HCT116 (cell line): ENCODE results near the gene NCF4. TPM values are rescaled to one million over a fixed set of nuclear protein-coding genes. Genes with fewer than 3 reads are reported as not detected.

Experiments
- ATAC-seq: fragments of 200-7000 bp; cut with Tn5 transposase; 2 replicates; pipeline ENCODE4 v1.9.1; 2020; ENCODE audit warnings: mild to moderate bottlenecking, moderate library complexity
- BruUV-seq: library from RNA; stranded (reverse); fragments of 400-500 nt; replicated peaks from 2 replicates; lab custom pipeline; 2021; lab: Mats Ljungman, UMichigan
- CTCF ChIA-PET: fragments of 300-600 bp; sonication (Branson Sonifier 250); formaldehyde crosslinking; loops from one replicate; lab custom pipeline; 2021; ENCODE audit warnings: antibody characterized with exemption; lab: Charles Lee
- POLR2A ChIA-PET: fragments of 300-600, 350-600 bp; sonication (Branson Sonifier 250); formaldehyde crosslinking; loops from one replicate; lab custom pipeline; 2021; ENCODE audit warnings: antibody characterized with exemption; lab: Charles Lee
- RAD21 ChIA-PET, 2 experiments: fragments of 300-600 bp; sonication (Branson Sonifier 250); formaldehyde crosslinking; loops; one replicate each; lab custom pipeline; 2023; ENCODE audit warnings: low total read pairs in 2 of 2; ENCODE audit not compliant: uncharacterized antibody in 2 of 2, unreplicated experiment in 2 of 2, low non-redundant PET in 1 of 2; lab: Charles Lee
- DNase-seq: peaks from one replicate; pipeline ENCODE4 v3.0.0-alpha.2; 2010; ENCODE audit warnings: low read depth, low spot score
- H2AFZ ChIP-seq: fragments of 200-600 bp; shearing (Covaris generic), sonication (generic); 2 replicates; pipeline ENCODE4 v1.6.1; 2017; ENCODE audit warnings: low read depth, mixed run types, mixed read lengths, antibody characterized with exemption, low read length; ENCODE audit not compliant: poor library complexity, severe bottlenecking
- H3K27ac ChIP-seq: 2 replicates; pipeline ENCODE4 v1.5.1; 2012; ENCODE audit warnings: low read depth, low read length
- H3K27me3 ChIP-seq: fragments of 200-600 bp; sonication (generic); 2 replicates; pipeline ENCODE4 v1.6.1; 2016; ENCODE audit warnings: mixed run types, low read length, mixed read lengths; ENCODE audit not compliant: insufficient read depth
- H3K36me3 ChIP-seq, 2 experiments: fragments of 200-500 bp in 1 of 2; fragments of 200-600 bp in 1 of 2; sonication (Bioruptor generic) in 1 of 2; sonication (generic) in 1 of 2; 2 replicates each; pipeline versions ENCODE4 v1.5.1 to v1.6.1; 2014 to 2016; ENCODE audit warnings: low read length in 2 of 2, inconsistent platforms in 1 of 2, mixed read lengths in 1 of 2, mixed run types in 1 of 2; ENCODE audit not compliant: insufficient read depth in 2 of 2, control insufficient read depth in 1 of 2
- H3K4me1 ChIP-seq, 2 experiments: fragments of 200-600 bp in 1 of 2; sonication (generic) in 1 of 2; 2 replicates each; pipeline versions ENCODE4 v1.5.1 to v1.6.1; 2012 to 2017; ENCODE audit warnings: low read length in 2 of 2, inconsistent platforms in 1 of 2, mild to moderate bottlenecking in 1 of 2, mixed read lengths in 1 of 2, mixed run types in 1 of 2, moderate library complexity in 1 of 2; ENCODE audit not compliant: insufficient read depth in 2 of 2, control insufficient read depth in 1 of 2
- H3K4me2 ChIP-seq: fragments of 200-600 bp; sonication (generic); 2 replicates; pipeline ENCODE4 v1.6.1; 2017; ENCODE audit warnings: mixed run types, low read length, mixed read lengths
- H3K4me3 ChIP-seq, 2 experiments: fragments of 200-600 bp in 1 of 2; sonication (generic) in 1 of 2; replicated peaks in 1 of 2; 2 replicates each; pipeline ENCODE4 v1.5.1; 2011 to 2016; ENCODE audit warnings: low read length in 2 of 2, control low read depth in 1 of 2, low read depth in 1 of 2, mild to moderate bottlenecking in 1 of 2, mixed read lengths in 1 of 2, mixed run types in 1 of 2
- H3K79me2 ChIP-seq: fragments of 200-600 bp; sonication (generic); 2 replicates; pipeline ENCODE4 v1.6.1; 2017; ENCODE audit warnings: mild to moderate bottlenecking, mixed run types, low read length, moderate library complexity, mixed read lengths; ENCODE audit not compliant: insufficient read depth
- H3K9ac ChIP-seq: fragments of 200-600 bp; sonication (generic); 2 replicates; pipeline ENCODE4 v1.6.1; 2016; ENCODE audit warnings: low read length, mixed read lengths
- H3K9me2 ChIP-seq: fragments of 200-600 bp; sonication (generic), shearing (Covaris generic); 2 replicates; pipeline ENCODE4 v1.6.1; 2017; ENCODE audit warnings: mixed run types, mild to moderate bottlenecking, moderate library complexity; ENCODE audit not compliant: insufficient read depth
- H3K9me3 ChIP-seq, 2 experiments: fragments of 200-500 bp in 1 of 2; fragments of 200-600 bp in 1 of 2; sonication (Bioruptor generic) in 1 of 2; sonication (generic) in 1 of 2; 2 replicates each; pipeline ENCODE4 v1.6.1; 2014 to 2017; ENCODE audit warnings: low read length in 2 of 2, mixed read lengths in 2 of 2, inconsistent platforms in 1 of 2, low read depth in 1 of 2, mild to moderate bottlenecking in 1 of 2, mixed run types in 1 of 2, moderate library complexity in 1 of 2; ENCODE audit not compliant: control insufficient read depth in 1 of 2, insufficient read depth in 1 of 2
- H4K20me1 ChIP-seq: fragments of 200-600 bp; sonication (generic), shearing (Covaris generic); 2 replicates; pipeline ENCODE4 v1.6.1; 2017; ENCODE audit warnings: mixed run types, mild to moderate bottlenecking, moderate library complexity; ENCODE audit not compliant: insufficient read depth
- CBX3 ChIP-seq: IDR thresholded peaks from 2 replicates; pipeline ENCODE4 v1.6.1; 2012; ENCODE audit warnings: low read depth
- CEBPB ChIP-seq: IDR thresholded peaks from 2 replicates; pipeline ENCODE4 v1.6.1; 2012; ENCODE audit warnings: low read depth
- EGR1 ChIP-seq: IDR thresholded peaks from 2 replicates; pipeline ENCODE4 v1.6.1; 2012; ENCODE audit warnings: low read depth
- ELF1 ChIP-seq: IDR thresholded peaks from 2 replicates; pipeline ENCODE4 v1.6.1; 2012; ENCODE audit warnings: low read depth, borderline replicate concordance
- EZH2 ChIP-seq: fragments of 200-600 bp; sonication (generic); IDR thresholded peaks from 2 replicates; pipeline ENCODE4 v1.6.1; 2017; ENCODE audit warnings: antibody characterized with exemption, mixed run types
- EZH2phosphoT487 ChIP-seq: fragments of 200-600 bp; IDR thresholded peaks from 2 replicates; pipeline ENCODE4 v1.6.1; 2018; ENCODE audit warnings: antibody characterized with exemption, borderline replicate concordance
- FOSL1 ChIP-seq: IDR thresholded peaks from 2 replicates; pipeline ENCODE4 v1.6.1; 2012; ENCODE audit warnings: low read depth
- POLR2A ChIP-seq: IDR thresholded peaks from 2 replicates; pipeline ENCODE4 v1.7.0; 2011; ENCODE audit warnings: borderline replicate concordance; ENCODE audit not compliant: insufficient read depth, insufficient read length; ENCODE audit errors: extremely low read depth
- POLR2AphosphoS5 ChIP-seq: IDR thresholded peaks from 2 replicates; pipeline ENCODE4 v1.6.1; 2011; ENCODE audit warnings: mild to moderate bottlenecking, low read depth, low read length, moderate library complexity
- SIN3A ChIP-seq: IDR thresholded peaks from 2 replicates; pipeline ENCODE4 v1.6.1; 2012; ENCODE audit warnings: low read depth
- SP1 ChIP-seq: IDR thresholded peaks from 2 replicates; pipeline ENCODE4 v1.6.1; 2012; ENCODE audit warnings: low read depth
- TCF7L2 ChIP-seq: IDR thresholded peaks from 2 replicates; pipeline ENCODE4 v1.7.0; 2011; ENCODE audit warnings: borderline replicate concordance, inconsistent platforms; ENCODE audit not compliant: insufficient read depth, insufficient read length; ENCODE audit errors: extremely low read depth
- YY1 ChIP-seq: IDR thresholded peaks from 2 replicates; pipeline ENCODE4 v1.6.1; 2011; ENCODE audit warnings: low read length, low read depth, moderate library complexity, mild to moderate bottlenecking; ENCODE audit not compliant: insufficient replicate concordance; ENCODE audit errors: extremely low read depth
- ZFX ChIP-seq: fragments of 450-650 bp; IDR thresholded peaks from 2 replicates; pipeline ENCODE4 v1.6.1; 2017
- intact Hi-C: fragments of 100-400 bp; cut with micrococcal nuclease; formaldehyde crosslinking; loops from 2 replicates; pipeline ENCODE4 v1.10.0; 2022
- total RNA-seq: library from RNA; stranded (reverse); gene quantifications from one replicate; pipeline ENCODE4 v1.2.1, GENCODE V29; 2021; ENCODE audit not compliant: unreplicated experiment
- TF ChIP-seq, protein P1 (sequence below): IDR thresholded peaks from 2 replicates; pipeline ENCODE4 v1.6.1; 2012; ENCODE audit warnings: low read depth
- TF ChIP-seq, protein P2 (sequence below): IDR thresholded peaks from 2 replicates; pipeline ENCODE4 v1.6.1; 2011; ENCODE audit warnings: mild to moderate bottlenecking, low read length, moderate library complexity; ENCODE audit not compliant: insufficient replicate concordance; ENCODE audit errors: extremely low read depth
- TF ChIP-seq, protein P3 (sequence below): IDR thresholded peaks from 2 replicates; pipeline ENCODE4 v1.6.1; 2012

Gene NCF4
- total RNA-seq, 1 experiment from 2014 or later, result 0.37 TPM

DNA sequence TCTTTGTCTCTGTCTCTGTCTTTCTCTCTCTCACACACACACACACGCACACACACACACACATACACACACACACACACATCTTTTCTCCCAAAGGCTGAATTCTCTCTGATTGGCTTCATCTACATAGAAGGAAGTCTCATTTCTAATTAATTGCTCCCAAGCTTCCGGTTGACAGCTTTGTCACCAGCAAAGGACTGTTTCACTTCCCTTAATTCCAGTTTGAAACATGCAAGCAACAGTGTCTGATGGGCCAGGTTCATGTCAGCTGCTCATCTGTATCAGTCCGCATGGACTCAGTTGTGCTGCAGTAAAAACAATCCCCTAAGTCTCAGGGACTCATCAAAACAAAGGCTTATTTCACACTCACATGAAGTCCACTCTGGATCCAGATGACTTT is 27.7 kb upstream of the NCF4 start (continued):
- TF ChIP-seq, protein P1, sequence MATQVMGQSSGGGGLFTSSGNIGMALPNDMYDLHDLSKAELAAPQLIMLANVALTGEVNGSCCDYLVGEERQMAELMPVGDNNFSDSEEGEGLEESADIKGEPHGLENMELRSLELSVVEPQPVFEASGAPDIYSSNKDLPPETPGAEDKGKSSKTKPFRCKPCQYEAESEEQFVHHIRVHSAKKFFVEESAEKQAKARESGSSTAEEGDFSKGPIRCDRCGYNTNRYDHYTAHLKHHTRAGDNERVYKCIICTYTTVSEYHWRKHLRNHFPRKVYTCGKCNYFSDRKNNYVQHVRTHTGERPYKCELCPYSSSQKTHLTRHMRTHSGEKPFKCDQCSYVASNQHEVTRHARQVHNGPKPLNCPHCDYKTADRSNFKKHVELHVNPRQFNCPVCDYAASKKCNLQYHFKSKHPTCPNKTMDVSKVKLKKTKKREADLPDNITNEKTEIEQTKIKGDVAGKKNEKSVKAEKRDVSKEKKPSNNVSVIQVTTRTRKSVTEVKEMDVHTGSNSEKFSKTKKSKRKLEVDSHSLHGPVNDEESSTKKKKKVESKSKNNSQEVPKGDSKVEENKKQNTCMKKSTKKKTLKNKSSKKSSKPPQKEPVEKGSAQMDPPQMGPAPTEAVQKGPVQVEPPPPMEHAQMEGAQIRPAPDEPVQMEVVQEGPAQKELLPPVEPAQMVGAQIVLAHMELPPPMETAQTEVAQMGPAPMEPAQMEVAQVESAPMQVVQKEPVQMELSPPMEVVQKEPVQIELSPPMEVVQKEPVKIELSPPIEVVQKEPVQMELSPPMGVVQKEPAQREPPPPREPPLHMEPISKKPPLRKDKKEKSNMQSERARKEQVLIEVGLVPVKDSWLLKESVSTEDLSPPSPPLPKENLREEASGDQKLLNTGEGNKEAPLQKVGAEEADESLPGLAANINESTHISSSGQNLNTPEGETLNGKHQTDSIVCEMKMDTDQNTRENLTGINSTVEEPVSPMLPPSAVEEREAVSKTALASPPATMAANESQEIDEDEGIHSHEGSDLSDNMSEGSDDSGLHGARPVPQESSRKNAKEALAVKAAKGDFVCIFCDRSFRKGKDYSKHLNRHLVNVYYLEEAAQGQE, result no peak
- TF ChIP-seq, all 23 proteins: peak for 0

DNA sequence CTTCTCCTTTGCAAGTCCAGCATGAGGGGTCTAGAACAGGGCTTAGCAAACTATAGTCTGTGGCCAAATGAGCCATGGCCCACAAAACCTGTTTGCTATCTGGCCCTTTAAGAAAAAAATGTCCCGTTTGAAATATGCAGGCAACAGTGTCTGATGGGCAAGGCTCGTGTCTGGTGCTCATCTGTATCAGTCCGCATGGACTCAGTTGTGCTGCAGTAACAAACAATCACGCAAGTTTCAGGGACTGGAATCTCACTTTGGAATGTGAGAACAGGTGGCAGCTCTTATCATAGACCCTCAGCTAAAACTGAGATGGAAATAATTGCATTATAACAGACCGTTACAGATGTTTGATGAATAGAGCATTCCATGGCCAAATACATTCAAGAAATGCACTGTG is 24.9 kb upstream of the NCF4 start:
- Histone ChIP-seq H3K4me2 (no peak overlapping the region), H3K9me2 (no peaks in the 10 kb centered on the region), H3K9ac (no peak overlapping the region), H4K20me1 (no peaks in the 10 kb centered on the region), H3K27ac (no peak overlapping the region), H3K27me3 (0 out of 2 replicates have a peak, but pooled peaks cover 8% of the 10 kb centered on the region), H3K79me2 (no peaks in the 10 kb centered on the region), H2AFZ (no peak overlapping the region), H3K4me3 (no peak overlapping the region), H3K4me1 (peaks cover 0 to 5% of the 10 kb centered on the region in 2 experiments; a peak in 1 of 4 replicates), H3K9me3 (no peaks in the 10 kb centered on the region; a peak in 1 of 4 replicates), H3K36me3 (no peaks in the 10 kb centered on the region)
- RAD21 ChIA-PET, result no interaction called here
- no peak for ATAC-seq
- no peak for DNase-seq
- POLR2A ChIA-PET, result no interaction called here
- no TSS peak for BruUV-seq
- intact Hi-C loops, result no loop called here
- CTCF ChIA-PET, result interaction anchor here (0.7 to 1.5 kb wide), 3 partner anchors 20 to 284 kb away, joined by 3 to 4 read pairs (median 4); no protein-coding TSS in a partner anchor
- TF ChIP-seq ELF1 (no peak), SIN3A (no peak), CEBPB (no peak), POLR2AphosphoS5 (no peak), EGR1 (no peak), EZH2phosphoT487 (no peak), TCF7L2 (no peak), ZFX (no peak), FOSL1 (no peak), CBX3 (no peak), SP1 (no peak), EZH2 (no peak), YY1 (no peak), POLR2A (no peak)
- TF ChIP-seq, protein P1, result no peak
- TF ChIP-seq, protein P2, sequence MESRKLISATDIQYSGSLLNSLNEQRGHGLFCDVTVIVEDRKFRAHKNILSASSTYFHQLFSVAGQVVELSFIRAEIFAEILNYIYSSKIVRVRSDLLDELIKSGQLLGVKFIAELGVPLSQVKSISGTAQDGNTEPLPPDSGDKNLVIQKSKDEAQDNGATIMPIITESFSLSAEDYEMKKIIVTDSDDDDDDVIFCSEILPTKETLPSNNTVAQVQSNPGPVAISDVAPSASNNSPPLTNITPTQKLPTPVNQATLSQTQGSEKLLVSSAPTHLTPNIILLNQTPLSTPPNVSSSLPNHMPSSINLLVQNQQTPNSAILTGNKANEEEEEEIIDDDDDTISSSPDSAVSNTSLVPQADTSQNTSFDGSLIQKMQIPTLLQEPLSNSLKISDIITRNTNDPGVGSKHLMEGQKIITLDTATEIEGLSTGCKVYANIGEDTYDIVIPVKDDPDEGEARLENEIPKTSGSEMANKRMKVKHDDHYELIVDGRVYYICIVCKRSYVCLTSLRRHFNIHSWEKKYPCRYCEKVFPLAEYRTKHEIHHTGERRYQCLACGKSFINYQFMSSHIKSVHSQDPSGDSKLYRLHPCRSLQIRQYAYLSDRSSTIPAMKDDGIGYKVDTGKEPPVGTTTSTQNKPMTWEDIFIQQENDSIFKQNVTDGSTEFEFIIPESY, result no peak
- TF ChIP-seq, protein P3, sequence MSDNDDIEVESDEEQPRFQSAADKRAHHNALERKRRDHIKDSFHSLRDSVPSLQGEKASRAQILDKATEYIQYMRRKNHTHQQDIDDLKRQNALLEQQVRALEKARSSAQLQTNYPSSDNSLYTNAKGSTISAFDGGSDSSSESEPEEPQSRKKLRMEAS, result no peak
